ENCODE data around the gene PGC.

Gene PGC

GRCh38 chr6:41709375-41709774 lies 37.8 kb downstream of the PGC start:
- CTCF ChIA-PET, result interaction anchor here (0.9 to 12.2 kb wide), 5 partner anchors 8 to 66 kb away, joined by 3 to 264 read pairs (median 57); partner anchors contain the start of gene TFEB
- DNase-seq (ENCODE audit: extremely low spot score), result no peak
- no peak for TF ChIP-seq CTCF (IDR thresholded peaks at IDR 0.05; ENCODE audit: control extremely low read depth, extremely low read depth, low read depth, missing control alignments)
- POLR2A ChIA-PET, result interaction anchor here (0.6 to 5.5 kb wide), 3 partner anchors 8 to 29 kb away, joined by 3 to 39 read pairs (median 5); partner anchors contain the start of gene TFEB

- CTCF ChIA-PET, result interaction anchor here (0.9 to 12.2 kb wide), 6 partner anchors 8 to 341 kb away, joined by 3 to 264 read pairs (median 30); partner anchors contain the start of gene TFEB
- DNase-seq (ENCODE audit: extremely low spot score), result no peak
- POLR2A ChIA-PET, result interaction anchor here (0.6 to 5.5 kb wide), 4 partner anchors 8 to 30 kb away, joined by 3 to 39 read pairs (median 4); partner anchors contain the start of gene TFEB
Observed at GRCh38 chr6:41708856-41709255, 38.3 kb downstream of the PGC start.

GRCh38 chr6:41707565-41708200 lies 39.5 kb downstream of the PGC start:
- POLR2A ChIA-PET, result interaction anchor here (1.1 to 5.5 kb wide), 4 partner anchors 8 to 27 kb away, joined by 4 to 39 read pairs (median 20); partner anchors contain the start of gene TFEB
- TF ChIP-seq CTCF (IDR thresholded peaks at IDR 0.05; ENCODE audit: control extremely low read depth, extremely low read depth, low read depth, missing control alignments), result no peak
- CTCF ChIA-PET, result interaction anchor here (1.3 to 12.2 kb wide), 7 partner anchors 10 to 340 kb away, joined by 4 to 264 read pairs (median 6); partner anchors contain the start of gene TFEB
- DNase-seq (ENCODE audit: extremely low spot score), result no peak

More at GRCh38 chr6:41708856-41709255, 38.3 kb downstream of the PGC start:
- no peak for TF ChIP-seq CTCF (IDR thresholded peaks at IDR 0.05; ENCODE audit: control extremely low read depth, extremely low read depth, low read depth, missing control alignments)

- no peak for DNase-seq (ENCODE audit: extremely low spot score)
- no peak for TF ChIP-seq CTCF (IDR thresholded peaks at IDR 0.05; ENCODE audit: control extremely low read depth, extremely low read depth, low read depth, missing control alignments)
- POLR2A ChIA-PET, result interaction anchor here (0.6 to 5.5 kb wide), 7 partner anchors 9 to 1567 kb away, joined by 3 to 39 read pairs (median 8); partner anchors contain the start of gene TFEB
- CTCF ChIA-PET, result interaction anchor here (1.4 to 12.2 kb wide), 13 partner anchors 10 to 339 kb away, joined by 4 to 264 read pairs (median 10); partner anchors contain the start of genes TFEB and TOMM6
Observed at GRCh38 chr6:41706876-41707564, 40.2 kb downstream of the PGC start.

- TF ChIP-seq CTCF (IDR thresholded peaks at IDR 0.05; ENCODE audit: control extremely low read depth, extremely low read depth, low read depth, missing control alignments), result peak; percentile 90
- peak; percentile 92 for DNase-seq (ENCODE audit: extremely low spot score)
- ChIA-PET POLR2A (interaction anchor here (0.6 to 5.5 kb wide), 10 partner anchors 9 to 1566 kb away, joined by 3 to 39 read pairs (median 4); partner anchors contain the start of gene TFEB), CTCF (interaction anchor here (0.6 to 12.2 kb wide), 18 partner anchors 11 to 385 kb away, joined by 3 to 264 read pairs (median 6); partner anchors contain the start of genes TFEB and TOMM6)
Observed at GRCh38 chr6:41705996-41706835, 41.0 kb downstream of the PGC start.
